CD4-positive, alpha-beta T cell treated with Interleukin-21 for 1 hour (primary cell): ENCODE results near the gene GRAMD4.
"Not testable (repeated sequence)": the region's sequence is repeated elsewhere in the genome, so short reads cannot be mapped to it uniquely, and the experiment has no call there.

Experiments used
- DNase-seq: peaks from one replicate; pipeline ENCODE4 v3.0.0-alpha.2; 2020

The GRAMD4 gene

GRCh38 chr22:46622081-46622521 is 1.9 kb downstream of the GRAMD4 start:
- DNase-seq: no peak

- DNase-seq: no peak
Measured at GRCh38 chr22:46625113-46625842, 5.1 kb downstream of the GRAMD4 start.

DNA sequence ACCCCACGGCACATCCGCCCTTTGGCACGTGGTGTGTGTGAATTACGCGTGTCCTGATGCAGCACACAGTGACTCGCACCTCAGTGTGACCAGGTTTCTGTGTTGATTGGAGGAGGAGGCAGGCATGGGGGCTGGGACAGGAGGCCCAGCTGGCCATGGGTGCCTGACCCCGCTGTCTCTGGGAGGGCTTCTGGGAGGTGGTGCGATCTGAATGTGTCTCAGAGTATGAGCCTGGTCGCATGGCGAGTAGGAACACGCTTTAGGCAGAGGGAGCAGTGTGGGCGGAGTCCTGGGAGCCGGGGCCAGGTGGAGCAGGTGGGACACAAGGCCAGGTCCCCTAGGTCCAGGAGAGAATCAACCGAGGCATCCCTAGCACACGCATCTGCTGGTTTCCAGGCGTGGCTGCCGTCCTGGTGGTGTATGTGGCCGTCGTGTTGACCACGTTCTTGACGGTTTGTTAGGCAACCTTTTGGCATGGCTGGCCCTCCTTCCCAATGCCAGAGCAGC is 5.7 kb downstream of the GRAMD4 start:
- no peak for DNase-seq

DNA sequence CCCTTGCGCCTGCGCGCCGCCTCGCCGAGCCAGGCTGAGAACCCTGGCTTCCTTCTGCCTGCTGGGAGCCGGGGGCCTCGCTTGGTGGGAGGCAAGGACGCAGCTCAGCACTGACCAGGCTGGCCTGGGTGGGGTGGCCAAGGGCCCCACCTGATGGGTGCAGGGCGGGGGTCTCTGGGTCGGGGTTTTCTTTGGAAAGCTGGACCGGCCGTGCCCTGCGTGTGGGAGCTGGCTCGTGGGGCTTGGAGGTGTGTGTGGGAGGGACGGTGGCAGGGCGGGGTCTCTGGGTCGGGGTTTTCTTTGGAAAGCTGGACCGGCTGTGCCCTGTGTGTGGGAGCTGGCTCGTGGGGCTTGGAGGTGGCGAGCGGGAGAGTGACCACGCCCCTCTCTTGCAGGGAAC is 6.2 kb downstream of the GRAMD4 start:
- no peak for DNase-seq

DNA sequence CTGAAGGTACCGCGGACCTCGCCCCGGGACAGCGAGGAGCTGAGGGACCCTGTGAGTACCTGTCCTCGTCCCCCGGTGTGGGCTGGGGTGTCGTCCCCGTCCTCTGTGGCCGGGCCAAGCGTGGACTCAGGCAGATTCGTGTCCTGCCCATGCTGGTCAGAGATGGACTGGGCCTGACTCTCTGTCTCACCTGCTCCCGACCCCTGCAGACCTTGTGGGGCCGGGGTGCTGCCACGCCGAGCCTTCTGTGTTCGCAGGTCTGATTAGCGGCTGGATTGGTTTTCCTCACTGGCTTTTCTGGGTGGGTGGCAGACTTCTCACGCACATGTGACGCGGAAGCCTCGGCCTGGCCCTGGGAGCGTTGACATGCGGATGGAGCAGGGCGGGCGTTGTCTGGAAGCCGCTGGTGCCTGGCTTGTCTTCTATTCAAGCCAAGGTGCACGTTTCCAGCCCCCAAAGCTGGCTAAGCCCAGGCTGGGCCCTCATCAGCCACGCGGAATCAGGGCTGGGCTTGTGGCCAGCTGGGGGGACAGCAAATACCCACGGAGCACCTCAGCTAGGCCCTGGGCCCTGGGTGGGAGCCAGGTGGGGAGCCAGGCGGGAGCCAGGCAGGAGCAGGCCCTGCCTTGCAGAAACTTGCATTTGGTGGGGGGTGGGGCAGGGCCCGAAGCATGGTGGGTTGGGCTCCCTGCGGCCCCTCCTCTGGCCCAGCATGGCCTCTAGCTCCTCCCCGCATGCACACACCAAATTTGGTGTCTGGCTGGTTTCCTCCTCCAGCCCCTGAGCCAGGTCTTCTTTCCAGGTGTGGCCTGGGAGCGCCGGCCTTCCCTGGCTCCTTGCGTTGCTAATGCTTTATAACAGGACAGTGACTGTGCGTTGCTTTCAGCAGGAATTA is 7.0 kb downstream of the GRAMD4 start:
- DNase-seq: no peak

DNA sequence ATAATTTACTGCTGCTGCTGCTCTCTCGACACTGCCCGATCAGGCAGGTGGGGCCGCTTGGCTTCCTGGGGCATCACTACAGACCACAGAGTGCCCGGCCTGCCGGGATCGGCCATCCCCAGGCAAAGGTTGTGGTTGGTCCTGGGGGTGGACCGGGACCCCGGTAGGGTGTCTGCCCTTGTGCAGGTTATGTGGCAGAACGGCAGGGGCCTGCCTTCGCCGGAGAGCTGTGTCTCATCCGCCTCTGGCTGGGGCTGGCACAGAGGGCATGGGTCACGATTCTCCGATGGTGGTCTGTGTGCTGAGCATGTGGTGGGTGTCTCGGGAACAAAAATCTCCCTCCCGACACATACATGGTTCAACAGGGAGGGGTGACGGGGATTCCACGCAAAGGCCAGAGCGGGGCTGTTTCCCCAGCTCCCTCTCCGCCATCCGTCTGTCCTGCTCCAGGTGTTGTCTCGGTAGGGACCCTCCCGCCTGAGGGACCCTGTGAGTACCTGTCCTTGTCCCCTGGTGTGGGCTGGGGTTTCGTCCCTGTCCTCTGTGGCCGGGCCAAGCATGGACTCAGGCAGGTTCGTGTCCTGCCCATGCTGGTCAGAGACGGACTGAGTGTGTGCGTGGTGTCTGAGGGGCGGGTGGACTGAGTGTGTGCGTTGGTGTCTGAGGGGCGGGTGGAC is 7.8 kb downstream of the GRAMD4 start:
- no peak for DNase-seq

GRCh38 chr22:46628756-46629155 is 8.6 kb downstream of the GRAMD4 start:
- no peak for DNase-seq

DNA sequence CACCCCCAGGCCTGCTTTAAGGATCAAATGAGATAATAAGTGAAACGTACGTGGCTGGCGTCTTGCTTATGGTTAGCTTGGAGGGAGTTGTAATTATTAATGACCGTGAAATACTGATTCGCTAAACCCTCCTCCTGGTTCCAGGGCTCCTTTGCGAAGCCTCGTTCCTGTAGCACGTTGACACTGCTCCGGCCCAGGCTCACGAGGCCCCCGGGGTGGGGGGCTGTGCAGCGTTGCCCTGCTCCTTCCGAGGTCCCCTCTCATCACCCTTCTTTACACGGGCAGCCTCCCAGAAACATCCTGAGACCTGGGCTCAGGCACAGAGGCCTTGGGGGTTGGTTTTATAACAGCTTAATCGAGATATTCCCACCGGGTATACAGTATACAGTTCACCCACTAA is 9.1 kb downstream of the GRAMD4 start:
- no peak for DNase-seq

DNA sequence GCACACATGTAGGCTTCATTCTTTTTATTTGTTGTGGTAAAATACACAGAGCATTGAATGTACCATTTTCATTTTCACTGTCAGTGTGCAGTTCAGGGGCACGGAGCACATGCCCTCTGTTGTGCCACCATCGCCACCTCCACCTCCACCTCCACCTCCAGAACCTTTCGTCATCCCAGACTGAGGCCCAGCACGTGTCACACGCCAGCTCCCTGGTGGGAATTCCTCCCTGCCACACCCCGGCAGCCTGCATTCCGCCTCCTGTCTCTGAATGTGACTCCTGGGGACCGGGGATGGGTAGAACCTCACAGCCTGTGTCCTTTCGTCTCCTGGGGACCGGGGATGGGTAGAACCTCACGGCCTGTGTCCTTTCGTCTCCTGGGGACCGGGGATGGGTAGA is 10.9 kb downstream of the GRAMD4 start:
- DNase-seq: no peak

- DNase-seq: no peak
Measured at GRCh38 chr22:46632646-46633249, 12.6 kb downstream of the GRAMD4 start.

GRCh38 chr22:46633334-46633890 is 13.2 kb downstream of the GRAMD4 start:
- no peak for DNase-seq

- no peak for DNase-seq
Measured at GRCh38 chr22:46634011-46634699, 14.0 kb downstream of the GRAMD4 start.

- not testable (repeated sequence) for DNase-seq
Measured at GRCh38 chr22:46634973-46635685, 14.9 kb downstream of the GRAMD4 start.

DNA sequence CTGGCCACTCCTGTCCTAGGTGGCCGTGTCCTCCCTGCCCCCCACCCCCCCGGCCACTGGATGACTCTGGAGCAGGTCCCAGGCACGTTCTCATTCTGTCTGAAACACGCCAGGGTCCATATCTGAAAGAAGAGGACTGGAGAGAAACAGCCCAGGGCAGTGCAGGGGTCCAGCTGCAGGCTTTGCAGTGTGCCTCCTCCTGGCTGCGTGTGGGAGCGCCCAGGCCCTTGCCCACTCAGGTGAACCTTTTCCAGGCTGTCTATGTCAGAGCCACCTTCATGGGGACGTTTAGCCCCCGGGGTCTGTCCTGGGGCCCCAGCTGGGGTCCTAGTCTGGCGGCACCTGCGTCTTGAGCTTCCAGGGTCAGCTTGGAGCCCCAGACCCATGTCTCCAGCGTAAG is 15.6 kb downstream of the GRAMD4 start:
- DNase-seq: no peak

- DNase-seq: no peak
Measured at GRCh38 chr22:46636221-46637002, 16.2 kb downstream of the GRAMD4 start.

- no peak for DNase-seq
Measured at GRCh38 chr22:46637711-46638600, 17.8 kb downstream of the GRAMD4 start.

DNA sequence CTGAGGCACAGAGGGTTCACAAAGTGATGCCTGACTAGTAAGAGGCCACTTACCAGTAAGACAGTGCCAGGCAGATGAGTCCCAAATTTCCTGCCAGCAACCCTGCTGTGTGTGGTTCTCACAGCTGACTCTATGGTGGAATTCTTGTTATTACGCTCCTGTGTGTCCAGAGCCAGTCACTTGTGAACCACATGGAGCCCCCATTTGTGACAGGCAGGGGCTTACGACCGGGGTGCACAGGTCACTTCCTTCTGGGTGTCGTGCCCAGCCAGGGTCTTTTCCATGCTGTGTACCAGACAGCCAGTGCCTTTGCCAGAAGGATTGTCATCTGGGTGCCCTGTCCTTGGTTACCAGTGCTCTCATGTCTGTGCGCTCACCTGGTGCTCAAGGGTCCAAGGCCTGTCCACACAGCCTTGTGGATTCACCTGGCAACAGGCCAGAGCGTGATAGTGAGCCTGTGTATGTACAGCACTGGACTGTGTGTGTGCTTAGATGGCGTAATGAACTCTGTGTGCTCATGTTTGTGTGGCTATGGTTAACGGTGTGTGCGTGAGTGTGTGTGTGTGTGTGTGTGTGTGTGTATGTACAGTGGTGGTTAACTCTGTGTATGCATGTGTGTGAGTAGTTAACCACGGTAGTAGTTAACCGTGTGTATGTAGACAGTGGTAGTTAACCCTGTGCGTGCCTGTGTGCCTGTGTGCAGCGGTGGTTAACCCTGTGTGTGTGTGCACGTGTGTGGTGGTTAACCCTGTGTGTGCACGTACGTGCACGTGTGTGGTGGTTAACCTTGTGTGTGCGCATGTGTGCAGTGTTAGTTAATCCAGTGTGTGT is 18.6 kb downstream of the GRAMD4 start:
- DNase-seq: no peak

GRCh38 chr22:46639843-46640242 is 19.7 kb downstream of the GRAMD4 start:
- no peak for DNase-seq
